ENCODE measurements around the gene FAM227B.

DNA sequence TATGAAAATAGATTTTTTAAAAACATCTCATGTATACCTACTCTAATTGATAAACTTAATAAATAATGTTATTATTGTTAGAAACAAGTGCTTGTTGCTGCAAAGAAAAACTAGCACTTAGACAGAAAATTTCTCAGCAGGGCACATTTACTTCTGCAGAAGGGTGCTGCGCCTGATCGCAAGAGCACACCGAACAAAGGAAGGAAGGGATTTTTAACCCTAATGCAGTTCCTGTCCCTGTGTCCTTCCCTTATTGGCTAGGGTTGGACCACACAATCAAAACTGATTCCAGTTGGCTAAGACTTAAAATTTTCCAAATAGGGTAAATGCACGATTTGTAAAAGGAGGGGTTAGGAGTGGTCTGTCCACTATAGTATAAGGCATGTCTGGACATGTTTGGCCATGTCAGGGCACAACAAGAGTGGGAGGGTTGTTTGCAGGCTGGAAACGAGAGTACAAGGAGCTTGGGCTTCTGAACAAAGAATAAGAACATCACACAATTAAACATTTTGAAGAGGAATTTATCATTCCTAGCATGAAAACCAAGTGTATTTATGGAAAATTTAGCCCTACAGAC lies 4.9 kb upstream of the FAM227B start:
- TF ChIP-seq, protein P1, sequence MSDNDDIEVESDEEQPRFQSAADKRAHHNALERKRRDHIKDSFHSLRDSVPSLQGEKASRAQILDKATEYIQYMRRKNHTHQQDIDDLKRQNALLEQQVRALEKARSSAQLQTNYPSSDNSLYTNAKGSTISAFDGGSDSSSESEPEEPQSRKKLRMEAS (IDR thresholded peaks at IDR 0.05): no peak
- TF ChIP-seq NFIC (IDR thresholded peaks at IDR 0.05) (no peak), TAF1 (IDR thresholded peaks at IDR 0.05; ENCODE audit: low read depth) (no peak)
- TF ChIP-seq, protein P2, sequence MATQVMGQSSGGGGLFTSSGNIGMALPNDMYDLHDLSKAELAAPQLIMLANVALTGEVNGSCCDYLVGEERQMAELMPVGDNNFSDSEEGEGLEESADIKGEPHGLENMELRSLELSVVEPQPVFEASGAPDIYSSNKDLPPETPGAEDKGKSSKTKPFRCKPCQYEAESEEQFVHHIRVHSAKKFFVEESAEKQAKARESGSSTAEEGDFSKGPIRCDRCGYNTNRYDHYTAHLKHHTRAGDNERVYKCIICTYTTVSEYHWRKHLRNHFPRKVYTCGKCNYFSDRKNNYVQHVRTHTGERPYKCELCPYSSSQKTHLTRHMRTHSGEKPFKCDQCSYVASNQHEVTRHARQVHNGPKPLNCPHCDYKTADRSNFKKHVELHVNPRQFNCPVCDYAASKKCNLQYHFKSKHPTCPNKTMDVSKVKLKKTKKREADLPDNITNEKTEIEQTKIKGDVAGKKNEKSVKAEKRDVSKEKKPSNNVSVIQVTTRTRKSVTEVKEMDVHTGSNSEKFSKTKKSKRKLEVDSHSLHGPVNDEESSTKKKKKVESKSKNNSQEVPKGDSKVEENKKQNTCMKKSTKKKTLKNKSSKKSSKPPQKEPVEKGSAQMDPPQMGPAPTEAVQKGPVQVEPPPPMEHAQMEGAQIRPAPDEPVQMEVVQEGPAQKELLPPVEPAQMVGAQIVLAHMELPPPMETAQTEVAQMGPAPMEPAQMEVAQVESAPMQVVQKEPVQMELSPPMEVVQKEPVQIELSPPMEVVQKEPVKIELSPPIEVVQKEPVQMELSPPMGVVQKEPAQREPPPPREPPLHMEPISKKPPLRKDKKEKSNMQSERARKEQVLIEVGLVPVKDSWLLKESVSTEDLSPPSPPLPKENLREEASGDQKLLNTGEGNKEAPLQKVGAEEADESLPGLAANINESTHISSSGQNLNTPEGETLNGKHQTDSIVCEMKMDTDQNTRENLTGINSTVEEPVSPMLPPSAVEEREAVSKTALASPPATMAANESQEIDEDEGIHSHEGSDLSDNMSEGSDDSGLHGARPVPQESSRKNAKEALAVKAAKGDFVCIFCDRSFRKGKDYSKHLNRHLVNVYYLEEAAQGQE (IDR thresholded peaks at IDR 0.05; ENCODE audit: low read depth): no peak
